ENCODE results near the gene IL6R.

The IL6R gene

GRCh38 chr1:154496383-154496782 is 91.2 kb downstream of the IL6R start:
- no peak for DNase-seq (ENCODE audit: low read depth)
- H3K4me3 ChIP-seq (ENCODE audit: control insufficient read depth, low read depth, low read length) = no peak overlapping the region
- no peak for TF ChIP-seq CTCF (IDR thresholded peaks at IDR 0.05; ENCODE audit: control insufficient read depth, insufficient read depth, low read depth, low read length, missing control alignments)

GRCh38 chr1:154497026-154497806 is 92.1 kb downstream of the IL6R start:
- no peak for TF ChIP-seq CTCF (IDR thresholded peaks at IDR 0.05; ENCODE audit: control insufficient read depth, insufficient read depth, low read depth, low read length, missing control alignments)
- no peak for DNase-seq (ENCODE audit: low read depth)
- no peak overlapping the region for H3K4me3 ChIP-seq (ENCODE audit: control insufficient read depth, low read depth, low read length)

- no peak overlapping the region for H3K4me3 ChIP-seq (ENCODE audit: control insufficient read depth, low read depth, low read length)
- DNase-seq (ENCODE audit: low read depth) = no peak
- TF ChIP-seq CTCF (IDR thresholded peaks at IDR 0.05; ENCODE audit: control insufficient read depth, insufficient read depth, low read depth, low read length, missing control alignments) = no peak
Observed at GRCh38 chr1:154499446-154499845, 94.3 kb downstream of the IL6R start.

GRCh38 chr1:154500533-154500932 is 95.4 kb downstream of the IL6R start:
- no peak overlapping the region for H3K4me3 ChIP-seq (ENCODE audit: control insufficient read depth, low read depth, low read length)
- TF ChIP-seq CTCF (IDR thresholded peaks at IDR 0.05; ENCODE audit: control insufficient read depth, insufficient read depth, low read depth, low read length, missing control alignments) = no peak
- DNase-seq (ENCODE audit: low read depth) = no peak

GRCh38 chr1:154501423-154502065 is 96.4 kb downstream of the IL6R start:
- no peak overlapping the region for H3K4me3 ChIP-seq (ENCODE audit: control insufficient read depth, low read depth, low read length)
- no peak for TF ChIP-seq CTCF (IDR thresholded peaks at IDR 0.05; ENCODE audit: control insufficient read depth, insufficient read depth, low read depth, low read length, missing control alignments)
- DNase-seq (ENCODE audit: low read depth) = no peak

GRCh38 chr1:154502066-154502743 is 97.1 kb downstream of the IL6R start, which contains the start of the genes SHE and TDRD10:
Gene SHE (minus strand): TSS chr1:154502412. CDS start chr1:154502026, 386 bp downstream.
Gene TDRD10 (plus strand): TSS chr1:154502219. CDS start chr1:154506904, 4,685 bp downstream.
- no peak for TF ChIP-seq CTCF (IDR thresholded peaks at IDR 0.05; ENCODE audit: control insufficient read depth, insufficient read depth, low read depth, low read length, missing control alignments)
- H3K4me3 ChIP-seq (ENCODE audit: control insufficient read depth, low read depth, low read length) = no peak within 1 kb of the TSS
- DNase-seq (ENCODE audit: low read depth) = no peak
